Smooth muscle cell (in vitro differentiated cells): ENCODE data around the gene ATP5ME. TPM values are rescaled to one million over a fixed set of nuclear protein-coding genes. Genes with fewer than 3 reads are reported as not detected.
A peak's percentile ranks its signal among the peaks of the same experiment; 100 is the strongest.

Experiments
- DNase-seq: peaks from one replicate; lab custom pipeline; 2025; ENCODE audit not compliant: unreplicated experiment; lab: John Stamatoyannopoulos, UW
- H2AFZ ChIP-seq: fragments of 200-600 bp; sonication (generic); 2 replicates; pipeline ENCODE4 v1.6.0; 2016; ENCODE audit warnings: antibody characterized with exemption, low read depth, mild to moderate bottlenecking
- H3F3A ChIP-seq: fragments of 200-600 bp; sonication (generic); 2 replicates; pipeline ENCODE4 v1.6.0; 2017; ENCODE audit warnings: antibody characterized with exemption, low read depth
- H3K27ac ChIP-seq: fragments of 200-600 bp; sonication (generic); 2 replicates; pipeline ENCODE4 v1.5.1; 2016; ENCODE audit warnings: low read depth, mild to moderate bottlenecking
- H3K27me3 ChIP-seq: fragments of 200-600 bp; sonication (generic); 2 replicates; pipeline ENCODE4 v1.6.1; 2016; ENCODE audit warnings: low read depth, mild to moderate bottlenecking
- H3K36me3 ChIP-seq: fragments of 200-600 bp; sonication (generic); 2 replicates; pipeline ENCODE4 v1.5.1; 2016; ENCODE audit warnings: low read depth
- H3K4me1 ChIP-seq: fragments of 200-600 bp; sonication (generic); 2 replicates; pipeline ENCODE4 v1.5.1; 2016; ENCODE audit warnings: low read depth
- H3K4me2 ChIP-seq: fragments of 200-600 bp; sonication (generic); 2 replicates; pipeline ENCODE4 v1.6.0; 2016; ENCODE audit warnings: mild to moderate bottlenecking
- H3K4me3 ChIP-seq: fragments of 200-600 bp; sonication (generic); 2 replicates; pipeline ENCODE4 v1.5.1; 2016; ENCODE audit warnings: mild to moderate bottlenecking
- H3K79me2 ChIP-seq: fragments of 200-600 bp; sonication (generic); 2 replicates; pipeline ENCODE4 v1.6.0; 2016; ENCODE audit warnings: low read depth, mild to moderate bottlenecking
- H3K9ac ChIP-seq: fragments of 200-600 bp; sonication (generic); 2 replicates; pipeline ENCODE4 v1.6.0; 2016; ENCODE audit warnings: low read depth
- H3K9me3 ChIP-seq: fragments of 200-600 bp; sonication (generic); replicated peaks from 2 replicates; pipeline ENCODE4 v1.5.1; 2016; ENCODE audit warnings: low read depth
- H4K20me1 ChIP-seq: fragments of 200-600 bp; sonication (generic); 2 replicates; pipeline ENCODE4 v1.6.0; 2016; ENCODE audit warnings: low read depth
- CTCF ChIP-seq: fragments of 200-600 bp; sonication (generic); IDR thresholded peaks from 2 replicates; pipeline ENCODE4 v1.5.1; 2017; ENCODE audit warnings: borderline replicate concordance, mild to moderate bottlenecking, antibody characterized with exemption; ENCODE audit not compliant: insufficient read depth, poor library complexity, severe bottlenecking
- WGBS: methylation state at CpG from one replicate; pipeline ENCODE4 v1.1.7; 2016; ENCODE audit warnings: low lambda C conversion rate; 5-methylcytosine and 5-hydroxymethylcytosine counted together
- polyA plus RNA-seq: library from polyadenylated mRNA; unstranded; fragments of >200 nt; fragmentation: Nextera tagmentation; extraction: Ambion mirVana; gene quantifications from 2 replicates; pipeline ENCODE4 v1.2.1, GENCODE V29; 2016
- total RNA-seq: library from RNA; depleted of rRNA; stranded (reverse); fragments of >200 nt; gene quantifications from 2 replicates; pipeline ENCODE4 v1.2.3, GENCODE V29; 2014

The ATP5ME gene
- total and polyA plus RNA-seq, 2 experiments from 2014 or later, result 95.4 to 699 TPM

GRCh38 chr4:705278-706082 lies 31.4 kb upstream of the ATP5ME start, which contains the start of gene PCGF3:
Gene PCGF3 (plus strand): TSS chr4:705832. CDS start chr4:733681, 27,849 bp downstream.
- H3K79me2 ChIP-seq, result peaks cover 49% of the 10 kb centered on the region
- peak; percentile 92 for DNase-seq

GRCh38 chr4:704971-705277 lies 30.8 kb upstream of the ATP5ME start:
- H3K36me3 ChIP-seq, result no peaks in the 10 kb centered on the region
- no peaks in the 10 kb centered on the region for H3F3A ChIP-seq
- no peak for TF ChIP-seq CTCF
- DNase-seq, result no peak
- peaks cover 20% of the 10 kb centered on the region for H3K4me1 ChIP-seq
- no peak overlapping the region for H3K27ac ChIP-seq
- no peak overlapping the region for H2AFZ ChIP-seq
- H4K20me1 ChIP-seq, result peaks cover 32% of the 10 kb centered on the region
- H3K27me3 ChIP-seq, result no peaks in the 10 kb centered on the region
- H3K4me2 ChIP-seq, result peak overlapping the region; percentile 81
- H3K9me3 ChIP-seq, result no peaks in the 10 kb centered on the region
- H3K79me2 ChIP-seq, result peaks cover 43% of the 10 kb centered on the region
- no peak overlapping the region for H3K9ac ChIP-seq
- H3K4me3 ChIP-seq, result peak overlapping the region; percentile 100
- WGBS, result 100% methylated on average over 1 of the region's 1 CpG

More at GRCh38 chr4:705278-706082, 31.4 kb upstream of the ATP5ME start, which contains the start of gene PCGF3:
- WGBS, result 6% methylated on average over 41 of the region's 82 CpGs
- no peak for TF ChIP-seq CTCF
- Histone ChIP-seq H3K36me3 (no peaks in the 10 kb centered on the region), H3F3A (no peaks in the 10 kb centered on the region), H3K4me2 (peak within 1 kb of the TSS; percentile 99), H3K9ac (peak within 1 kb of the TSS; percentile 100), H3K4me1 (peaks cover 20% of the 10 kb centered on the region), H3K27ac (peak within 1 kb of the TSS; percentile 72), H2AFZ (peak within 1 kb of the TSS; percentile 85), H3K9me3 (no peaks in the 10 kb centered on the region), H3K4me3 (peak within 1 kb of the TSS; percentile 100), H3K27me3 (no peaks in the 10 kb centered on the region), H4K20me1 (peaks cover 37% of the 10 kb centered on the region)

- Histone ChIP-seq H3K9me3 (no peaks in the 10 kb centered on the region), H3K27me3 (no peaks in the 10 kb centered on the region), H3K79me2 (peaks cover 38% of the 10 kb centered on the region), H2AFZ (no peak overlapping the region), H3K4me2 (no peak overlapping the region), H3K27ac (no peak overlapping the region), H3K9ac (no peak overlapping the region), H3K4me1 (peaks cover 20% of the 10 kb centered on the region), H4K20me1 (peaks cover 26% of the 10 kb centered on the region), H3F3A (no peaks in the 10 kb centered on the region), H3K4me3 (no peak overlapping the region), H3K36me3 (no peaks in the 10 kb centered on the region)
- 92% methylated on average over 34 of the region's 46 CpGs for WGBS
- no peak for TF ChIP-seq CTCF
- DNase-seq, result no peak
Observed at GRCh38 chr4:704198-704891, 30.3 kb upstream of the ATP5ME start.
